ENCODE measurements around the gene ZAR1L. TPM values are rescaled to one million over a fixed set of nuclear protein-coding genes. Genes with fewer than 3 reads are reported as not detected.
A peak's percentile ranks its signal among the peaks of the same experiment; 100 is the strongest.

ZAR1L gene
- total and polyA plus RNA-seq, 3 experiments from 2014 or later, result not detected

DNA sequence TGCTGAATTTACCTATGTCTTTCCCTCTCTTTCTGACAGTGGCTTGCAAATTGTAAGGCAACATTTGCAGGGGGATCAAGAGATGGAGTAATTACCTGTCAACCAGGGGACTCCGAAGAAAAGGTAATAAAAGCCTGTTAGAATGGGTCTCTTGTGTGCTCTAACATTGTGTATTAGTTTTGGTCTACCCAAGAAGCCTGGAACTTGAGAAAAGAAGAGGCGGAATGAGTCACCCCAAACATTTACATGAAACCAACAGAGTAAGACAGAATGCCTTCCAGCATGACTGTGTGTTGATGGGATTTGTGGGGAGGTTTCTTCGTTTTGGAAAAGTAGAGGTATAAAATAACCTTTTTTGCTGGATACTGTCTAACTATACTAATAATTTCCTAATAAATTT lies 36.7 kb downstream of the ZAR1L start:
- POLR2A ChIA-PET, result no interaction called here
- H3K4me1 ChIP-seq (ENCODE audit: insufficient read depth, low read length), result no peaks in the 10 kb centered on the region
- H3K36me3 ChIP-seq (ENCODE audit: insufficient read depth, low read length), result no peaks in the 10 kb centered on the region
- H3K27me3 ChIP-seq (ENCODE audit: insufficient read depth, low read length, poor library complexity, severe bottlenecking), result no peaks in the 10 kb centered on the region
- no peaks in the 10 kb centered on the region for H3K9me3 ChIP-seq (ENCODE audit: low read length)
- no peak overlapping the region for H3K4me3 ChIP-seq (ENCODE audit: low read length)
- no peak overlapping the region for H3K27ac ChIP-seq (ENCODE audit: low read depth, low read length)
- no peaks in the 10 kb centered on the region for H3K4me1 Mint-ChIP-seq
- CTCF ChIA-PET, result interaction anchor here (1.0 kb wide), 1 partner anchor 9 kb away, joined by 4 read pairs; no protein-coding TSS in a partner anchor
- no peak for DNase-seq
- H3K27ac Mint-ChIP-seq, result no peak overlapping the region
- H3K27me3 Mint-ChIP-seq, result peaks cover 0 to 2% of the 10 kb centered on the region in 2 donors
- H3K9me3 Mint-ChIP-seq, result no peaks in the 10 kb centered on the region
- no peak overlapping the region for H3K4me3 Mint-ChIP-seq
- H3K36me3 Mint-ChIP-seq, result peaks cover 0 to 1% (median 0%) of the 10 kb centered on the region in 3 donors

- Mint-ChIP-seq H3K4me3 (no peak overlapping the region), H3K27me3 (peaks cover 0 to 2% of the 10 kb centered on the region in 2 donors), H3K27ac (no peak overlapping the region), H3K9me3 (no peaks in the 10 kb centered on the region), H3K36me3 (peaks cover 0 to 1% (median 0%) of the 10 kb centered on the region in 3 donors), H3K4me1 (no peaks in the 10 kb centered on the region)
- no peak overlapping the region for H3K27ac ChIP-seq (ENCODE audit: low read depth, low read length)
- ChIA-PET POLR2A (no interaction called here), CTCF (interaction anchor here (1.8 kb wide), 1 partner anchor 9 kb away, joined by 4 read pairs; no protein-coding TSS in a partner anchor)
- H3K4me3 ChIP-seq (ENCODE audit: low read length), result no peak overlapping the region
- H3K27me3 ChIP-seq (ENCODE audit: insufficient read depth, low read length, poor library complexity, severe bottlenecking), result no peaks in the 10 kb centered on the region
- DNase-seq, result no peak
- H3K4me1 ChIP-seq (ENCODE audit: insufficient read depth, low read length), result no peaks in the 10 kb centered on the region
- no peaks in the 10 kb centered on the region for H3K9me3 ChIP-seq (ENCODE audit: low read length)
- H3K36me3 ChIP-seq (ENCODE audit: insufficient read depth, low read length), result no peaks in the 10 kb centered on the region
Measured at GRCh38 chr13:32277839-32278238, 37.3 kb downstream of the ZAR1L start.

DNA sequence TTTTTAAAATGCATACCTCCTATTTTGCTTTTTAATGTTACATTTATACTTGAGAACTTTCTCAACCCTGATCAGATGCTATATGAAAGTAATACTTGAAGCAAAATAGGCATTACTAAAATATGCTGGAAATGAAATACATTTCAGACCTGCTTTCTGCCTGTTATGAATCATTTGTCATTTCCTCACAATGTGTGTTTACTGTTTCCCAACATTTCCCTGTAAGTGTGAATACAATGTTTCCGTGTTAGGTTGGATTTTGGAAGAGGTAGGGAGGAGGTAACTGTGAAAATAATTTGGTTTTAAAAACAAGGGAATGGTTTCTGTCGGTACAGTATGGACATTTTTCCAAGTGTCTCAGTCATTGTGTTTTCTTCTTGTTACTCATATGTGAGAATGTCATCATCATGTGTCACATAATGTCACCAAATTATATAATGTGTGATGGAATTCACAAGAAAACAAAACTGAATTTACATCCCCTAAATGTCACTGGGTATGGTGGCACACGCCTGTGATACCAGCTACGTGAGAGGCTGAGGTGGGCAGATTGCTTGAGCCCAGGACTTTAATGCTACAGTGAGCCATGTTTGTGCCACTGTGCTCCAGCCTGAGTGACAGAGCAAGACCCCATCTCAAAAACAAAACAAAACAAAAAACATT lies 43.0 kb downstream of the ZAR1L start:
- CTCF ChIA-PET, result no interaction called here
- Histone ChIP-seq H3K27ac (ENCODE audit: low read depth, low read length) (no peak overlapping the region), H3K27me3 (ENCODE audit: insufficient read depth, low read length, poor library complexity, severe bottlenecking) (no peaks in the 10 kb centered on the region), H3K36me3 (ENCODE audit: insufficient read depth, low read length) (no peaks in the 10 kb centered on the region), H3K9me3 (ENCODE audit: low read length) (no peaks in the 10 kb centered on the region), H3K4me1 (ENCODE audit: insufficient read depth, low read length) (no peaks in the 10 kb centered on the region), H3K4me3 (ENCODE audit: low read length) (no peak overlapping the region)
- no peaks in the 10 kb centered on the region for H3K27me3 Mint-ChIP-seq
- DNase-seq, result no peak
- H3K36me3 Mint-ChIP-seq, result no peaks in the 10 kb centered on the region
- no peak overlapping the region for H3K4me3 Mint-ChIP-seq
- POLR2A ChIA-PET, result no interaction called here
- H3K9me3 Mint-ChIP-seq, result no peaks in the 10 kb centered on the region
- H3K4me1 Mint-ChIP-seq, result no peaks in the 10 kb centered on the region
- no peak overlapping the region for H3K27ac Mint-ChIP-seq

- no peaks in the 10 kb centered on the region for H3K4me1 ChIP-seq (ENCODE audit: insufficient read depth, low read length)
- Mint-ChIP-seq H3K36me3 (peaks cover 0 to 1% (median 0%) of the 10 kb centered on the region in 3 donors), H3K27ac (peak overlapping the region in 2 of 8 donors; percentile 7 to 79), H3K4me3 (no peak overlapping the region), H3K27me3 (no peaks in the 10 kb centered on the region), H3K4me1 (no peaks in the 10 kb centered on the region), H3K9me3 (no peaks in the 10 kb centered on the region)
- no peak overlapping the region for H3K4me3 ChIP-seq (ENCODE audit: low read length)
- ChIA-PET CTCF (interaction anchor here (0.7 to 1.8 kb wide), 6 partner anchors 9 to 175 kb away, joined by 3 to 7 read pairs (median 4); no protein-coding TSS in a partner anchor), POLR2A (no interaction called here)
- DNase-seq, result peak; percentile 3 to 67 (median 18)
- H3K27me3 ChIP-seq (ENCODE audit: insufficient read depth, low read length, poor library complexity, severe bottlenecking), result no peaks in the 10 kb centered on the region
- no peaks in the 10 kb centered on the region for H3K9me3 ChIP-seq (ENCODE audit: low read length)
- H3K36me3 ChIP-seq (ENCODE audit: insufficient read depth, low read length), result no peaks in the 10 kb centered on the region
- no peak overlapping the region for H3K27ac ChIP-seq (ENCODE audit: low read depth, low read length)
Measured at GRCh38 chr13:32267836-32268439, 47.2 kb downstream of the ZAR1L start.

DNA sequence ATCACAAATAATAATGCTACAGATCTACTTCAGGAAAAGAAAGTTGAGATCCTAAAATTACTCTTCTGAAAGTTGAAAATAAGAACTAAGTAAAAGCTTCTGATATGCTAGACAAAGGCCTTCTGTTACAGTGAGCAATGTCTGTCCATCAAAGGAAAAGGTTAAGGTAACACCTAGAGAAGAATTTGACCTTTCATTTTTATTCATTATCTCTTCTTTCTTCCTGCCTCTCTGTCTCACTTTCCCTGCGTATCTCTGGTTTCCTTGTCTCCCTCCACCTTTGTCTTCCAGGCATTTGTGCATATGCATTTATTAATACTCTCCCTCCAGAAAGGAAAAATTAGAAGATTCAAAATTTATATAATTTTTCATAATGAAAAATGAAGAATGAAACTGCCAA lies 49.0 kb downstream of the ZAR1L start:
- Mint-ChIP-seq H3K27me3 (no peaks in the 10 kb centered on the region), H3K36me3 (peaks cover 0 to 4% (median 0%) of the 10 kb centered on the region in 3 donors), H3K4me3 (no peak overlapping the region), H3K4me1 (no peaks in the 10 kb centered on the region), H3K27ac (no peak overlapping the region), H3K9me3 (no peaks in the 10 kb centered on the region)
- H3K4me1 ChIP-seq (ENCODE audit: insufficient read depth, low read length), result no peaks in the 10 kb centered on the region
- H3K9me3 ChIP-seq (ENCODE audit: low read length), result no peaks in the 10 kb centered on the region
- H3K27me3 ChIP-seq (ENCODE audit: insufficient read depth, low read length, poor library complexity, severe bottlenecking), result no peaks in the 10 kb centered on the region
- no peaks in the 10 kb centered on the region for H3K36me3 ChIP-seq (ENCODE audit: insufficient read depth, low read length)
- DNase-seq, result no peak
- no peak overlapping the region for H3K27ac ChIP-seq (ENCODE audit: low read depth, low read length)
- CTCF ChIA-PET, result no interaction called here
- H3K4me3 ChIP-seq (ENCODE audit: low read length), result no peak overlapping the region
- POLR2A ChIA-PET, result no interaction called here

DNA sequence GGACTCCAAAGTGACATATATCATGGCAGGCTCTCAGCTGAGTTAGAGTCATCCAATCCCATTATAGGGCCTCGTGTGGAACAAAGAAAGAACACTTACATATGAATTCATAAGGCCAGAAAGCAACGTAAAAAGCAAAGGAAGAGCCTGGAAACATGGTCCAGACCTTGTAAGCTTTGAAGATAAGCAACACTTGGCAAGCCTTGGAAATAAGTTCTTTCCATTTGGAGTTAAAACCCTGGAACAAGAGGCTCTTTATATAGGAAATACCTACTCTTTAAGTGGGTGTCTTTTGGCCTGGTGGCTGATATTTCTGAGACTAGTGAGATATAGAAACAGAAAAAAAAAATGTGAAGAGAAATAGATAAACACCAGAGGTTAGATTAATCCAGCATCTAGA lies 49.4 kb downstream of the ZAR1L start:
- H3K4me3 ChIP-seq (ENCODE audit: low read length), result no peak overlapping the region
- DNase-seq, result no peak
- H3K9me3 ChIP-seq (ENCODE audit: low read length), result no peaks in the 10 kb centered on the region
- H3K27me3 Mint-ChIP-seq, result no peaks in the 10 kb centered on the region
- ChIA-PET CTCF (interaction anchor here (1.0 kb wide), 1 partner anchor 101 kb away, joined by 3 read pairs; no protein-coding TSS in a partner anchor), POLR2A (no interaction called here)
- H3K4me1 ChIP-seq (ENCODE audit: insufficient read depth, low read length), result no peaks in the 10 kb centered on the region
- H3K27me3 ChIP-seq (ENCODE audit: insufficient read depth, low read length, poor library complexity, severe bottlenecking), result no peaks in the 10 kb centered on the region
- H3K27ac ChIP-seq (ENCODE audit: low read depth, low read length), result no peak overlapping the region
- peaks cover 0 to 4% (median 0%) of the 10 kb centered on the region in 3 donors for H3K36me3 Mint-ChIP-seq
- H3K9me3 Mint-ChIP-seq, result no peaks in the 10 kb centered on the region
- H3K4me3 Mint-ChIP-seq, result no peak overlapping the region
- no peaks in the 10 kb centered on the region for H3K36me3 ChIP-seq (ENCODE audit: insufficient read depth, low read length)
- no peaks in the 10 kb centered on the region for H3K4me1 Mint-ChIP-seq
- H3K27ac Mint-ChIP-seq, result no peak overlapping the region

DNA sequence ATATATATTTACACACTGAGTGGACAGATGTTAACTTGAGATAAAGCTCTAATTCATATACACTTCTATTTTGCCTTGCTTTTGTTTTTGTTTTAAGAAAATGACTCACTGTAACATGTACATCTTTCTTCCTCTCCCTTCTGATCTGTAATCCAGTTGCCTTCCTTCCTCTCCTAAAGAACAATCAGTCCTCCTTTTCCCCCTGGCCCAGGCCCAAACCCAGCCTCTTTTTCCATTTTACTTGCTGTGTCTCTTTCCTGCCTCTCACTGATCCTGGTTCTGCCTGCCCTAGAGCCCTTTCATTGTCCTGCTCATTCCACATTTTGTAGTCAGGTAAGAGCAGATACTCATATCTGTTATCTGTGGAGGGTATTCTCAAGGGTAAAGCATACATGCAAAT lies 50.8 kb downstream of the ZAR1L start:
- no peak overlapping the region for H3K27ac ChIP-seq (ENCODE audit: low read depth, low read length)
- H3K27me3 ChIP-seq (ENCODE audit: insufficient read depth, low read length, poor library complexity, severe bottlenecking), result no peaks in the 10 kb centered on the region
- ChIA-PET CTCF (no interaction called here), POLR2A (no interaction called here)
- peaks cover 0 to 7% of the 10 kb centered on the region in 2 donors for H3K27me3 Mint-ChIP-seq
- no peak for DNase-seq
- H3K36me3 ChIP-seq (ENCODE audit: insufficient read depth, low read length), result no peaks in the 10 kb centered on the region
- no peak overlapping the region for H3K4me3 ChIP-seq (ENCODE audit: low read length)
- no peaks in the 10 kb centered on the region for H3K4me1 ChIP-seq (ENCODE audit: insufficient read depth, low read length)
- no peaks in the 10 kb centered on the region for H3K9me3 Mint-ChIP-seq
- no peak overlapping the region for H3K4me3 Mint-ChIP-seq
- H3K9me3 ChIP-seq (ENCODE audit: low read length), result no peaks in the 10 kb centered on the region
- no peaks in the 10 kb centered on the region for H3K4me1 Mint-ChIP-seq
- peaks cover 0 to 4% (median 0%) of the 10 kb centered on the region in 3 donors for H3K36me3 Mint-ChIP-seq
- H3K27ac Mint-ChIP-seq, result no peak overlapping the region

DNA sequence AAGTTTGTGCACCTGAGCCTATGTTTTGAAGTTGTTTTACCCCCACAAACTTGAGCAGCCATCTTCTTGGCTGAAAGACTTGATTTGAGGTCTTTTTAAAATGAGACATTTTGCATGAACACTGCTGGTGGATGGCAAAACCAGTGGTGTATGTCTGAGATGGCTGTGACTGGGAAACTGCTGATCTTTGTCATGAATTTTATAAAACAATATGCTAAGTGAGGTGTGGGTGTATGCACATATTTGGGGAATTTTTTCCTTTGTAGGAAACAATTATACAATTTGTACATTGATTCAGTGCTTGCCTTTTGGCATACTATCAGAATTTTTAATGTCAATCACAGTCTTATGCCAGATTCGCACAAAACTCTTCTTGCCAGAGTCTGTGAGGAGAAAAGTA lies 52.5 kb downstream of the ZAR1L start:
- DNase-seq, result no peak
- ChIA-PET POLR2A (no interaction called here), CTCF (no interaction called here)
- Mint-ChIP-seq H3K27me3 (peaks cover 0 to 9% of the 10 kb centered on the region in 2 donors), H3K4me1 (no peaks in the 10 kb centered on the region), H3K9me3 (no peaks in the 10 kb centered on the region), H3K4me3 (no peak overlapping the region), H3K27ac (no peak overlapping the region), H3K36me3 (peaks cover 0 to 4% (median 0%) of the 10 kb centered on the region in 3 donors)
- H3K27ac ChIP-seq (ENCODE audit: low read depth, low read length), result no peak overlapping the region
- no peaks in the 10 kb centered on the region for H3K4me1 ChIP-seq (ENCODE audit: insufficient read depth, low read length)
- no peaks in the 10 kb centered on the region for H3K9me3 ChIP-seq (ENCODE audit: low read length)
- no peak overlapping the region for H3K4me3 ChIP-seq (ENCODE audit: low read length)
- no peaks in the 10 kb centered on the region for H3K36me3 ChIP-seq (ENCODE audit: insufficient read depth, low read length)
- no peaks in the 10 kb centered on the region for H3K27me3 ChIP-seq (ENCODE audit: insufficient read depth, low read length, poor library complexity, severe bottlenecking)

Data from CD8-positive, alpha-beta memory T cell (primary cell).